ENCODE results near the gene SLC24A3. TPM values are rescaled to one million over a fixed set of nuclear protein-coding genes. Genes with fewer than 3 reads are reported as not detected.

SLC24A3 gene
- total RNA-seq, 1 experiment from 2014 or later = 46.0 TPM

- peaks cover 33% of the 10 kb centered on the region for H3K4me1 ChIP-seq (ENCODE audit: insufficient read depth, low read length, poor library complexity, severe bottlenecking)
- BruUV-seq (replicated peaks) = no TSS peak
- DNase-seq (ENCODE audit: low spot score) = no peak
- no peaks in the 10 kb centered on the region for H3K9me3 ChIP-seq (ENCODE audit: low read depth, low read length, poor library complexity, severe bottlenecking)
- H3K36me3 ChIP-seq (ENCODE audit: insufficient read depth, low read length, poor library complexity, severe bottlenecking) = no peaks in the 10 kb centered on the region
- intact Hi-C loops (cut with micrococcal nuclease; ENCODE audit: unreplicated experiment) = no loop called here
- CTCF ChIA-PET = no interaction called here
- no peak overlapping the region for H3K4me3 ChIP-seq (ENCODE audit: low read depth, low read length, poor library complexity, severe bottlenecking)
- H3K27ac ChIP-seq (ENCODE audit: low read depth, low read length, poor library complexity, severe bottlenecking) = no peak overlapping the region
- H3K27me3 ChIP-seq (replicated peaks; ENCODE audit: insufficient read depth, low read depth, low read length, poor library complexity) = no peaks in the 10 kb centered on the region
- POLR2A ChIA-PET (ENCODE audit: low non-redundant PET) = no interaction called here
- no peak for TF ChIP-seq EZH2 (IDR thresholded peaks at IDR 0.05; ENCODE audit: borderline replicate concordance, low read depth, low read length, poor library complexity, severe bottlenecking)
- no peak for TF ChIP-seq CTCF (conservative IDR thresholded peaks at IDR 0.05; ENCODE audit: low read depth, low read length)
Measured at GRCh38 chr20:19765913-19766312, 553.5 kb downstream of the SLC24A3 start.

- Histone ChIP-seq H3K4me1 (ENCODE audit: insufficient read depth, low read length, poor library complexity, severe bottlenecking) (peaks cover 22% of the 10 kb centered on the region), H3K36me3 (ENCODE audit: insufficient read depth, low read length, poor library complexity, severe bottlenecking) (no peaks in the 10 kb centered on the region), H3K27ac (ENCODE audit: low read depth, low read length, poor library complexity, severe bottlenecking) (no peak overlapping the region), H3K4me3 (ENCODE audit: low read depth, low read length, poor library complexity, severe bottlenecking) (no peak overlapping the region), H3K9me3 (ENCODE audit: low read depth, low read length, poor library complexity, severe bottlenecking) (no peaks in the 10 kb centered on the region), H3K27me3 (replicated peaks; ENCODE audit: insufficient read depth, low read depth, low read length, poor library complexity) (no peaks in the 10 kb centered on the region)
- BruUV-seq (replicated peaks) = no TSS peak
- intact Hi-C loops (cut with micrococcal nuclease; ENCODE audit: unreplicated experiment) = no loop called here
- ChIA-PET POLR2A (ENCODE audit: low non-redundant PET) (no interaction called here), CTCF (interaction anchor here (0.7 kb wide), 1 partner anchor 16 kb away, joined by 9 read pairs; no protein-coding TSS in a partner anchor)
- no peak for DNase-seq (ENCODE audit: low spot score)
- TF ChIP-seq EZH2 (IDR thresholded peaks at IDR 0.05; ENCODE audit: borderline replicate concordance, low read depth, low read length, poor library complexity, severe bottlenecking) (no peak), CTCF (conservative IDR thresholded peaks at IDR 0.05; ENCODE audit: low read depth, low read length) (no peak)
Measured at GRCh38 chr20:19767070-19767469, 554.6 kb downstream of the SLC24A3 start.

GRCh38 chr20:19768325-19768842 lies 555.9 kb downstream of the SLC24A3 start:
- H3K9me3 ChIP-seq (ENCODE audit: low read depth, low read length, poor library complexity, severe bottlenecking) = no peaks in the 10 kb centered on the region
- POLR2A ChIA-PET (ENCODE audit: low non-redundant PET) = no interaction called here
- intact Hi-C loops (cut with micrococcal nuclease; ENCODE audit: unreplicated experiment) = no loop called here
- CTCF ChIA-PET = no interaction called here
- no peaks in the 10 kb centered on the region for H3K27me3 ChIP-seq (replicated peaks; ENCODE audit: insufficient read depth, low read depth, low read length, poor library complexity)
- no peak overlapping the region for H3K27ac ChIP-seq (ENCODE audit: low read depth, low read length, poor library complexity, severe bottlenecking)
- H3K4me1 ChIP-seq (ENCODE audit: insufficient read depth, low read length, poor library complexity, severe bottlenecking) = peaks cover 19% of the 10 kb centered on the region
- TF ChIP-seq CTCF (conservative IDR thresholded peaks at IDR 0.05; ENCODE audit: low read depth, low read length) = no peak
- no peak for TF ChIP-seq EZH2 (IDR thresholded peaks at IDR 0.05; ENCODE audit: borderline replicate concordance, low read depth, low read length, poor library complexity, severe bottlenecking)
- no TSS peak for BruUV-seq (replicated peaks)
- DNase-seq (ENCODE audit: low spot score) = no peak
- no peak overlapping the region for H3K4me3 ChIP-seq (ENCODE audit: low read depth, low read length, poor library complexity, severe bottlenecking)
- H3K36me3 ChIP-seq (ENCODE audit: insufficient read depth, low read length, poor library complexity, severe bottlenecking) = no peaks in the 10 kb centered on the region
